Measurements from ENCODE around the gene HAND2. TPM values are rescaled to one million over a fixed set of nuclear protein-coding genes. Genes with fewer than 3 reads are reported as not detected.

The HAND2 gene
- total RNA-seq, 1 donor from 2014 or later, result not detected

DNA sequence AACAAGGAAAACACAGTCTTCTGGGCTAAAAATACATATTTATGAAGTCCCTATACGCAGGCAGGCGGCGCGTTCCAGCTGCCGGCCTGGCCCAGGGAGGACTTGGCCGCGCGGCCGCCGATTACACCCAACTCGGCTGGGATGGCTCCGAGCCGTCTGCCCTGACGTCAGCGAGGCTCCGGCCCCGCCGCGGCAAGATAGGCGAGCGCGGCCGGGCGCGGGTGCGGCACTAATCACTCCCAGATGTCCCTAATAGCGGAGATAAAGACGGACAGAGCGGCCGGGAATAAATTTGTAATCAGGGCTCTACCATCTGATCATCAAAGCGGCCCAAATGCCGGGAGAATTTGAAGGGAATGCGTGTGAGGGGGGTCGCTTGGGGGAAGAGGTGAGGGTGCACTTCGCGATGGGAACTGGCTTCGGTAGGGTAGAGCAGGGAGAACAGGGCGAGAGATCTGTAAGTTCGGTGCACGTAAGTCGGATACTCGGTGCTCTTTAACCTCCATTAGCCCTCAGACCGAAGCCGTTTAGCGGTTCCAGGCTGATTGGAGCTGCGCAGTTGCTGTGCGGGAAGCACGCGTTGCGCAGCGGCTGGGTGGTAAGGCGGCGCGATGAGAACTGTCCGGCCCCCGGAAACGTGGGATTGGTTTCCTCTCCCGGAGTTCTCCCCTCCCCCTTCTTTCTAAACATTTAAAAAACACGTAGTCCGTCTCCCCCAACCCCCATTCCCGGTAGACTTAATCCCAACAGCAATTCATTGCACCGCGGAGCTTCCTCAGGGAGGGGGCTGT is 7.7 kb downstream of the HAND2 start:
- DNase-seq (ENCODE audit: low spot score in 2 of 2) (no peak), FAIRE-seq (no peak)

DNA sequence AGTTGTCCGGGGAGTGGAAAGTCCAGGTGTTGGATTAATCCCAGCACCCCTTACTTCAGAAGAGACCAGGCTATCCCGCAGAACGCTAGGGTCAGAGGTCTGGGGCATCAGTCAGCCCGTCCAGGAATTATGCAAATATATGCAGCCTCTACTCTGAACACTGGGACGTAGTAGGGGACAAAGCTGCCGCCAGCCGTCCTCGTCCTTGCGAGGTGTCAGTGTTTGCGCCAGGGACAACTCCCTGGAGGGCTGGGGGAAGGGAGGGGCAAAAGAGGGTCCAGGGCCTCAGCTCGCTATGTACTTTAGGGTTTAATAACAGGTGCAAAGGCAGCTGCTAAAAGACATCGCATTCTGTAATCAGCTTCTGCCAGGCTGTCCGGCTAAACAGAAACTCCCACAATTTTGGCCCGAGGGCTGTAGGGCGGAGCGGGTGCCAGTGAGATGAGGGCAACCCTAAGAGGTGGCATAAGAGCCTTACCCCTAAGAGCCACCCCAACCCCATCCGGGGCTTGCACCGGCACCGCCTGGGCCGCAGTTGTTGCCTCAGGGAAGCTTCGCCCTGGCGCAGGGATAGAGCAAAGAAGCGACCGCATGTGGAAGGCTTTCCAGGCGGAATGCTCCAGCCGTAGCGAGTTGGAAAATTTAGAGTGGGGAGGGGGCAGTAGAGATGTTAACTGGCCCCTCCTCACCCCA is 8.4 kb downstream of the HAND2 start:
- FAIRE-seq (no peak), DNase-seq (ENCODE audit: low spot score in 2 of 2) (no peak)

DNA sequence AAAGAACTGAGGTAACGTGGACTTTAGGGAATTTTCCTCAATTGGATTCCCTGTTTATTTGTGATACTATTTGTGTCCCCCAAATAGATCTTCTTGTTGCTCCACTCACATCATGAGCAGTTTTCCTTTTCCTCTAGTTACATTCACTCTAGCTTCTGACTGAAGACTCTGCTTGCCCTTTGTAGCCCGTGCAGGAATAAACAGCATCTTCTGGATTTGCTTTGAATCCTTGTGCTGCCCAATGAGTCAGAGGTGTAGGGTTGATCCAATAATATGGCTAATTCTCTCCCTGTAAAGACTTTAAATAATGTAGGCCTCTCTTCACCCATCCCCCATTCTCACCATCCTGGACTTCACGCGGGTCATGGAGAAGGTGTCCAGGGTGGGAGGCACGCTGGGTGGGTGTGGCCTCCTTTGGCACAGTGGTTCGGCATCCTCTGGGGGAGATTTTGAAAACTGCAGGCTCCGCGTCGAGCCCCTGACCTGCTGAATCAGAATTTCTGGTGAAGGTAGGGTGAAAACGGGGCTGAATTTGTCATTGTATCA is 9.0 kb downstream of the HAND2 start:
- DNase-seq (ENCODE audit: low spot score in 2 of 2) (no peak), FAIRE-seq (no peak)

DNA sequence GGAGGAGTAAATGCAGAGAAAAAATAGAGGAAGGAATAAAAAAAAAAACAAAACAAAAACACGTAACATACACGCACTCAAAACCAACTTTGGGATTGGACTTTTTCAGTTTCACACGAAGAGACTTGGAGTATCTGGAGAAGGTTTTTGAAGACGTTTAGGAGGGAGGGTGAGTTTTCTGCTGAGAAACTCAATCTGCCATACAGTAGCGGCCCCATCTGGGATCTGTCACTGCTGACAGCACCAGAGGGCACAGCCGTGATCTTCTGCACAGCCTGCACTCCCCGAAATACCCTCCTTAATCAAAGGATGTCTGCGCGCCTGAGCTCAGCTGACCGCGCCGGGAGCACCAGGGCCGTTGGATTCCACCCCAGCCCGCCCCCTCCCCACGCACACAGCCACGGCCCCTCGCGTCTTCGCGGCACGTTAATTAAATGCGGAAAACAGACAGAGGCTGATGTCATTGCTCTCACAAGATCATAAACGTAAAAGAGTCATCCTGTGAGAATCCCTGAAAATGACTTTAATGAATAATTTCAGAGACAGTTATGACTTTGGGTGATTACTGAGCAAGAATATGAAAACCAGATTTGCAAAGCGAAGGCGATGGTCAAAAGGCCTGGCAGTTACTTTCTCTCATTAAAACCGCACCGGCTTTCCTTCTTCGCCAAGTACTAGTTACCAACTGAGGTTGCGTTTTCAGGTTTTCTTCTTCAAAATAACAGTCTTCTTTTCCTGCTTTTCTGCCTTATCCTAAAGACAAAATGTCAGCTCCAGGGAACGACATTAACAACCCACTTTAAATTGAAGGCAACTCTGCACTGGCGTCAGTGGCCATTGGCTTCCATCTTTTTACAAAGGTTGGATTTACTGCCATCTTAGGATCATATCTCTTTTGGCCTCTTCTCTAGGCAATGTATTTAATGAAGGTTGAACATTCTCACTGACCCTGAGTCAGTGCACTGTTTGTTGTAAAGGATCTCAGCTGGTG is 10.6 kb downstream of the HAND2 start:
- DNase-seq (ENCODE audit: low spot score in 2 of 2) (no peak), FAIRE-seq (no peak)

DNA sequence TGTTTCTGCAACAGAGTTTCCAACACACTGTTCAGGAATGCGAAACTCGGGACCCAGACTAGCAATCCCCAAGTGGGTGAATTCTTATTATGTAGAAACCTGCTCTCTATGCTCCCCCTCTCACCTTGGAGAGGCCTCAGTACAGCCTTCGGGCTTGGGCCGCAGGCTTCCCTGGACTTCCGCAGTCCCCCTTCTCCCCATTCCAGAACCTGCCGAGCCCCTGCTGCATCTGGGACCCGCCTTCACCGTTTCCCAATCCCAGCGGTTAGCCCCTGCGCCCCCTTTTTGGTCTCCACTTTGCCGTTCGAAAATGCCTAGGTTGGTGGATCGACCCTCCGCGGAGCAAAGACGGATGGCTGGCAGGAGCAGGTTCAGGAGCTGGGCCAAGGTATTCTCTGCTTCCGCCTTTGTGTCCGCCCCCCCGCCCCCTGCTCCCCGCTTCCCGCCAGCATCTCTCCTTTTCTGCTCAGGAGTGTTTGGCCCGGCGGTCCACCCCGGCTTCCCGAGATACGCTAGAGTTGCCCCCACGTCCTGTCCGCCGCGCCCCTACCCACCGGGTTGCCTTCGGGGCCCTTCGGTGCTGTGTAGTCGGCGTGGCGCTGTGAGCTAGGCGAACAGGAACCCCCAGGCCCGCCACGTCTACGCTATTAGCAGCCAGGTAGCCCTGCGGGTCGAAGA is 11.5 kb downstream of the HAND2 start:
- FAIRE-seq (no peak), DNase-seq (ENCODE audit: low spot score in 2 of 2) (no peak)

DNA sequence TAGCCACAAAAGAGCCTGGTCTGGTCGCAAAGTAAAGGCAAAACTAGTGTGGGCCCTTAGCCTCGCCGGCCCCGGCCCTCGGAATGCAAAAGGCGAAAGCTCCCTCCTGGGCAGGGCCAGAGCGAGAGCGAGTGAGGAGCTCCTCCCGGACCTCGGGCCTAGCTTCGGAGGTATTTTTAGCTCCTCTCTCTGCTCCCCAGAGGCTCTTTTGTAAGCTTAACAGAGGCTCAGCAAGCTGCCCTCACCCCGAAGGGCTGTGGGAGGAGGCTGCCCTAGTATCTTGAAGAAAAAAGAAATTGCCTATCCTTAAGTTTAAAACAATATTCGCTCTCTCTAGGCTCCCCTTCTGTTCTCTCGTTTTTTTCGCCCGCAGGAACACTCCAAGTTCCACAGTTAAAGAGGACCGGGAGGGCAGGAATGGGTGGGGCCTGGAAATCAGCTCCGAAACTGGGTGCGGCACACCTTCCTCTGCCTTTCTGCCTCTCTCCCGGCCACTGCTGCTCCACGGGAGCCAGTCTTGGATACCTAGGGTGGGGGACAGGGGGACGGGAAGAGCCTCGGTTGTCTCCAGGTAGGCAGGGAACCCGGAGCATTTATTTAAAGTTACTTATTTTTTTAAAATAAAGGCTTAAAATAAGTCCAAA is 12.1 kb downstream of the HAND2 start:
- FAIRE-seq (no peak), DNase-seq (ENCODE audit: low spot score in 2 of 2) (no peak)

DNA sequence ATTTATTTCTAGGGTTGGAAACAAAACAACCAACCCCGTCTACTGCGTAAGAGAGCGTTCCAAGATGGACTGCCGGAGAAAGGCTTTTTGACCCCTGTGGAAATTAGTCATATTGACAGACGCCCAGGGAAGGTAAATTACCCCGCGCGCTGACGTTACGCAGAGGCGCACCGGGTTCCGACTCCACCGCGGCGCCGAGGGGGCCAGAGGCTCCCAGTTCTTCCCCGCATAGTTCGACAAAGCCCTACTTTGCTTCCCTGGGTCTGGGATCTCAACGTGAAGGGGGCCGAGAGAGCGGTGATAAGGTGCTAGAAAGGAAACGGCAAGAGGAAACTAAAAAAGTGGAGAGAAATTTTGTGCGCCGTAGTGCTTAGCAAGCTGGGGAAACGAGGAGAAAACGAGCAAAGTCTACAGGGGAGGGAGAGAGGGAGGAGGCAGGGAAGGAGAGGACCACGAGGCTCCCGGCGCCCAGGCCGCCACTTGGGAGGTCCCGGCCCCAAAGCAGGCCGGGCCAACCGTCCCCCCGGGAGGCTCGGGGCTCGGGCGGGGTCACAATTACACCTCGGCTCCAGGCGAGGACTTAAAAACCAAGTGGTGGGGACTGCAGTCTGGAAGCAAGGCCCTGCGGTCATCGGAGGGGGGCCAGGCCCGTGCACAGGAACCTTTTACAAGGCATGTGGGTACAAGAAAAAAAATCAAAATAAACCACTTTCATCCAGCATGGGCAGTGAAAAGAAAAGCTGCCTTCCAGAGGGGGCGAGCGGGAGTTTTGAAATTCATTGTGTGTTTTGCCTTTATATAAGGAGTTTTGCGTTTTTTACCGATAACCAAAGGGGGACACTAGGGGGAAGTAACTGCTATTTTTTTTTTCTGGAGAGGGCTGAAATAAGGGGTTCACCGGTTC is 13.2 kb downstream of the HAND2 start:
- DNase-seq (ENCODE audit: low spot score in 2 of 2) (no peak), FAIRE-seq (no peak)

DNA sequence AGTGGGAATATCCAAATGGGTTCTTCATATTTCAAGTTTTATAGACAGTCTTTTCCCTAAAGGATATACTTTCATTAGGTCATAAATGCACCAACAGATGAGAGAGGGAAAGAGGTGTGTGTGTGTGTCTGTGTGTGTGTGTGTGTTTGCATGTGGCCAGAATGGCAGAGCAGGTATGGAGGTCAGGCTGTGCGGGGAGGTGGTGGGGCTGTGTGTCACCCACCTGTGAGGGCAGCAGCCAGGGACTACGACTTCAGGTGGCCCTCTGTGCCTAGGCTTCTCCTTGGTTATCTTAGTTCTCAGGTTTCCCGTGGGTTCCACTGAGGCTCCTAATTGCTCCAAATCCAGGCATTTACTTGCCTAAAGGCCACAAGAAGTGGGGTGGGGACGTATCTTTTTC is 14.6 kb downstream of the HAND2 start:
- FAIRE-seq (no peak), DNase-seq (ENCODE audit: low spot score in 2 of 2) (no peak)

DNA sequence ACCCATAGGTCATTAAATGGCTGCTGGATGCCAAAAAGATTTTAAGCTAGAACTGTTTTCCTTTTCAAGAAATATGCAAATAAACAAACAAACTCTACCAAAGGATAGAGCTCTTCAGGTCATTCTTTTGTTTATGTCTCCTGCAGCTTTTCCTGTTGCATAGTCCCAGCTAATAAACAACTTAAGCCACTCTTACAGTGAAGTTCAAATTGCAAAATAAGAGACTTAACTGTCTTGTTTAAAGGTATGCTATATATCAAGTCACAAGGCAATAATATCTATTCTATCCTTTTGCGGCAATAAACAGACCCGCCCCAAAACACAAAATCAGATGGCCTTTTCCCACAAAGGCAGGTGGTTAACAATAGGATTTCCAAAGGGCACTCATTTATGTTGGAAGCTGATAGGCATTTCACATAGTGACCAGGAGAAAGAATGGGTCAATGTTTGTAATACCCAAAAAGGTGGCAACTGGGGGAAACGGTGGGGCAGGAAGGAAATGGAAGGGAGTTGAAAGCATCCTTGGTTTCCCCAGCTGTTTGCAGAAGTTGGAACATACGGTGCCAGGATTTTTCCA is 15.3 kb downstream of the HAND2 start:
- no peak for DNase-seq (ENCODE audit: low spot score in 2 of 2)
- no peak for FAIRE-seq

DNA sequence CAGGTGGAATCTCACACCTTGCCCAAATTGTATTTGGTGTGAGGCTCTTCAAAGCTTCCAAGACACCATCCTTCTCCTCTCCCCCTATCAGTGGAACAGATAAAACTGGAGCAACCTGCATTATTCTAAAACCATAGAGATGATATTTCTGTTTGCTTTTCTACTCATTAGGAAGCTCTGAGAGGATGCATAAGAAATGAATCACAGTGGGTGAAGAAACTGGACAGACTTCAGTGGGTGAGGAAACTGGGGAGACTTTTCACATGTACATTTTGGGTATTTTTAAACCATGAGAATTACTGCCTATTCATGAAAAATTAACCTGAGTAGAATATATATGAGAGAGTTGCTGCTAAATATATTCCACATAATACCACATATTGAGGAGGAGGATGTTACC is 16.4 kb downstream of the HAND2 start:
- FAIRE-seq (no peak), DNase-seq (ENCODE audit: low spot score in 2 of 2) (no peak)

DNA sequence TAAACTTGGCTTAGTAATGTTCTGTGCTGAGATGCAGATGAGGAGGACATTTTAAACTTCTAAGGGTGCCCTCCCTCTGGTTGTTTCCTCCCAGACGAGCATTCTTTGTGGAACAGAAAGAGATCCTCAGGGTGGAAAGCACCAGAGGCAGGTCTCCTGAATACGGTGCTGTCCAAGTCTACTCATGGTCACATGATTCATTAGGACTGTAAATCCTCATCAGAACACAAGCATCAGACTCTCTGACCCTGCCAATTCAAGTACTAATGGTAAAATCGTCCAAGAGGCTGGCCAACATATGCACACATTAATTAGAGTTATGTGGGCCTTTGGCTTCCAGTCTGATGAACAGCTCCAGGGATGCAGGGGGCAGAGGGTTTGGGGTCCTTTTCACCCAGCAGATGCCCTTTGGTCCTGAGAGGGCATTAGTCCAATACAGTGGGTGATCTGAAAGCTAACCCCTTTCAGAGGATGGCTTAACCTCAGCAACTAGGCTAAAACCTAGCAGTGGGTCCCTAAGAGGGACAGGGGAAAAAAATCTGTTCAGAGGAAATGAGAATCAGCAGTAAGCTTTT is 18.2 kb downstream of the HAND2 start:
- FAIRE-seq (no peak), DNase-seq (ENCODE audit: low spot score in 2 of 2) (no peak)

DNA sequence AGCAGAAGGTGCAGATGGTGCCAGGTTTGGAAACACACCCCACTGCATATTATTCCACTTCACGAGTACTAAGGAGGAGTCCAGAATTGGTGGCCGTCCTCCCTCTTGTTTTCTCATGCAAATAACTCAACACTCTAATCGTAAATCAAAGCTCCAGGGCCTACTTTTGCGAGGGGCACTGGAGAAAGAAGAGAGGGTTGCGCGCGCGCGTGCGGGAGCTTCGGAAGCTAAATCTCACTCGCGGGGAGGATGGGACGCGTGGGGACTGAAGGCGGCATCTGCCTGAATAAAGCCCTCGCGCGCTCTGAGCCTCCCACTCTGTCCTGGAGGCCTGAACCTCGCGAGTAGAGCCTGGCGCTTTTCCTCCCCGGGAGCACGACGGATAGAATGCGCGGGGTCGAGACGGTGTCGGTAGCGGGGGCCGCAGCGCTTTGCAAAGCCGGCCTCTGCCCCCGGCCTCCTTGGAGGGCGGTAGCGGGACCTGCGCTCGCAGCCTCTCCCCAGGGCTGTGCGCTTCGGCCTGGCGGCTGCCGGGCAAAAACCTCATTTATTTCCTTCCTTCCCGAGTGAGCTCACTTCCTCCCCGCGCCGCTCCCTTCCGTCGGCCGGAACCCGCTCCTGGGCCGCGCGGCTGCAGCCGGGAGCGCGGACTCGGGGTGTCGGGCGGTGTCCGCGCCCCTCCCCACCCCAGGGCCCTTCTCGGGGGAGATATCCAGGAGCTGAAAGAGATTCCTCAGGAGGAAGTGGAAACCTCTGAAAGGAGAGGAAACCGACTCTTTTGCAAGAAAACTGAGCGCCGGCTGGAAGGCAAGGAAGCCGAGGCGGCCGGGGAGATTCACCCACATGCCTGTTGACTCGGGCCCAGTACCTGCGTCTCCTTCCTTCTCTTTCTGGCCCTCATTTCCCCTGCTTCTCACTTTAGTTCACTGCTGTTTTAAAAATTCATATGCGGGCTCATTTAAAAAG is 20.7 kb downstream of the HAND2 start:
- DNase-seq (ENCODE audit: low spot score in 2 of 2) (peak in 1 of 2 donors; percentile 29), FAIRE-seq (no peak)

DNA sequence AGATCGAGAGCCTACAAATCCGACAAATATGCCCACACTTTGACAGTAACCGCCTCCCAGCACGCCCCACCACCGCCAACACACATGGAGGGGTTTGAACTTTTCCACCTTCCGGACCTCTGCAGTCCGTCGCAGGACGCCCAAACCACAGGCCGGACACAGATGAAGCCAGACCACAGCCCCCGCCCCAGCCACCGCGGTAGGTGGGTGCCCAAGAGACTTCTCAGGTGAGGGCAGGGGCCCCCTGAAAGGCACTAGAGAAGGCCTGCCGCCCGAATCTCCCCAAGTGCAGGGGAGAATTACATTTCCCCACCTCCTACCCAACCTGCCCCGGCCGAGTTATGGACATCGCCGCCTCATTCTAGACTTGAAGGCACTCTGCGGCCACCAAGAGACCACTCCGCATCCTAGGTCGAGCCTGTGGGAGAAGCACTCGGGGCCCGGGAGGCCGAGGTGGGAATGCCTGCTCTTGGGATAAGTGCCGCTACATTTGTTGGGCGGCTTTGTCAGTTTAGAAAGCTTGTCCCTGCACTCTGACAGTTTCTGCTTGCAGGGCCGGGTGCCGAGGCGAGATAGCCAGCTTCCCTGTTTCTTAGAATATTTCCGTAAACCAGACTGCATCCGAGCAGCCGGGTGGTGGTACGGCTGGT is 21.5 kb downstream of the HAND2 start:
- FAIRE-seq (no peak), DNase-seq (ENCODE audit: low spot score in 2 of 2) (no peak)

DNA sequence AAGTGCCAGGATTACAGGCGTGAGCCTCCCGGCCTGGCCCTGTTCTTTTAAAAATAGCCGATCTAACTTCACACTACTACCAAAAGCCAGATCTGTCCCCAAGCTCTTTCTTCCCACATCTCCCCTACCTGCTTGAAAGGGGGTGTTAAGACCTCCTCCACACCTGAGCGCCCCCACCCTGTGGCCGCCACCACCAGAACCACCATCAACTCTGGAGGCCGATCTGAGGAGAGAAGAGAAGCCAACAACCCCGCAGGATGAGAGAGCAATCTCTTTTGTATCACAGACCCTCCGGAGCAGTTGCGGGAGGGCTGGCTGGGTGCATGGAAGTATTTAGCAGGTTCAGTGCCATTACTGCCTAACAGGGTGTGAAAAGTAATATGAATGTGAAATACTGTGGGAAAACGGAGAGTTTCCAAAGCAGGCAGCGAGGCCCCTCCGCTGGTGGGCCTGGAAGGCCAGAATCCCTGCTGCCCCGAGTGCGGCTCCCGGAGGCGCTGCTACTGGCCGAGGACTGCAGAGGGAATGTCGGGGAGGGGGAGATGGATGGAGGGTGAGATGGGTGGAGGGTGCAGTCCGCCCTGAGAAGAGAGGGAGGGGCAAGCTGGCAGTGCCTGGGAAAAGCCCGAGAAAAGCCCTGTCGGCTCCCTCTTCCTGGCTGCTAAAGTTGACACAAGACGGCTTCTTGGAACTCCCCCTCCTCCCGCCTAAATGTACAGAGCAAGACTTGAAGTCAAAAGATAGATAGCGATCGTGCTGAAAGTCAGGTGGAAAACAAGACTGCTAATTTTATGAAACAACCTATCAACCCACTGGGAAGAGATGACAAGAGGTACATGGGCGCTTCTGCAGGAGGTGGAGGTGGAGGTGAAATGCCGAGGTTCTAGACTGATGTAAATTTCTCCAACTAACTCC is 22.3 kb downstream of the HAND2 start:
- FAIRE-seq, result no peak
- peak in 1 of 2 donors; percentile 29 for DNase-seq (ENCODE audit: low spot score in 2 of 2)

DNA sequence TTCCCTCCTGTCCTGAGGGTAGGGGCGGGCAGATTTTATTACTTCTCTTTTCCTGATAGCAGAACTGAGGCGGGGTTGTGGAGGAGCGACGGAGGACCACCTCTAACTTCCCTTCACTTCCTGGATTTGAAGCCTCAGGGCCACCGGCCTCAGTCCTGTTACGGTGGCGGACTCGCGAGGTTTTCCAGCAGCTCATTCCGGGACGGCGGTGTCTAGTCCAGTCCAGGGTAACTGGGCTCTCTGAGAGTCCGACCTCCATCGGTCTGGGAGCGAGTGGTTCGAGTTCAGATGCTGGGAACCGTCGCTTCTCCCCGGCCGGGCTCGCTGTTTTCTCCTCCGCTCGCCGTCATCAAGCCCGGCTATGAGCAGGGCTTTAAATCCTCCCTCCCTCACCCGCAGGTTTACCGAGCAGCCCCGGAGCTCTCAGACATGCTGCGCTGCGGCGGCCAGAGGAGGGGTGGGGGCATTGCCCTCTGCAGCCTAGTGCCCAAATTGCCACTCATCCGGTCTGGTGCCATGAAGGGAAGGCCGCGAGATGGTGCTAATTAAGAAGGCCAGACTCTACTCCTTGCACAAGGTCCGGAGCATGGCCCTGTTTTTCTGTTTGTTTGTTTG is 23.3 kb downstream of the HAND2 start:
- FAIRE-seq, result no peak
- peak in 1 of 2 donors; percentile 17 for DNase-seq (ENCODE audit: low spot score in 2 of 2)

All from frontal cortex (tissue), 4 donors.